Fibroblast of skin of right quadriceps (primary cell): ENCODE measurements around the gene IPO5.

Experiments used
- DNase-seq: peaks from one replicate; pipeline ENCODE4 v3.0.0-alpha.2; 2013

Gene IPO5

GRCh38 chr13:98066636-98067035 lies 113.2 kb downstream of the IPO5 start:
- DNase-seq = no peak

DNA sequence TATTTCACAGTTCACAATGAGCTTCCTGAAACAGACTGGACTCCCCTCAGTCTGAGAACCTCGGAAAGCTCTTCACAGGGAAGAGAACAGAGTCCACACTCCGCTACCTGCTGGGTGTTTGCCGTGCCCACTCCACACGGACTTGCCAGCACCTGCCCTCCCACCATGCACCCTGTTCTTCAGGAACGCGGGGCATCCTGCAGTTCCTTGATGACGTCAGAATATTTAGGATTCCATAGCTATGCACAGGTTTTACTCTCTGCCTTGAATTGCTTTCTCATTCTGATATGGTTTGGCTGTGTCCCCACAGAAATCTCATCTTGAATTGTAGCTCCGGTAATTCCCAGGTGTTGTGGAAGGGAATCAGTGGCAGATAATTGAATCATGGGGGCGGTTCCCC lies 115.0 kb downstream of the IPO5 start:
- DNase-seq = no peak

DNA sequence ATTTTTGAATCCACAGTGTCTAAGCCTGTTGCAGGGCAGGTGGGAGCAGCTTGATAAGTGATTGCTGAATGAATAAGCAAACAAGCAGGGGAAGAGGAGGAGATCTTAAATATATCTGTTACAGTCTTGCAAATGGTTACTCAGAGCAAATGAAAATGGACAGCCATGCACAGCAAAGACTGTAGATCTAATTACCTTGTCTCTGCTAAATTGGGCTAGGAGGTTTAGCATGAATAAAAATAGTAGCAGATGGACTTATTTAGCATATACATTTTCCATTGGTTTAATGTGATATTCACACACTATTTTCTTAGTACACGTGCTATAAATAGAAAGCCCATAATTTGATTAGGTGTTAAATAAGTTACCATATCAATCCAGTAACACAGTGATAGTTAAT lies 116.5 kb downstream of the IPO5 start:
- no peak for DNase-seq

DNA sequence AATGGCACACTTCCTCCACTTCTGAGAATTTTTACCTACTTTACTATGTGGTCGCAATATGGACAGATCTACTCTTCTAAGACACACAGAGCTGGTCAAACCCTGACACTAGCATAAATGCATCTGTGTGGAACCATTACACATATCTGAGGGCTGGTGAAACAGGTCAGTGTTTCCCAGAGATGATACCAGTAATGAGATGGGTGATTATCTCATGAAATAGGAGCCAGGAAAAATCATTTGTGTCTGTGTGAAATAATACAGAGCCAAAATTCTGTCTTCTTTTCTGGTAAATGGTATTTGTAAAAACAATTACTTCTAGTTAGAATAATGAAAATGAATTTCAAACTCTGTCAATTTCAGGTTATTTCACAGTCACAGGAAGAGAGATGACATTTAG lies 117.8 kb downstream of the IPO5 start:
- no peak for DNase-seq

GRCh38 chr13:98072476-98072875 lies 119.0 kb downstream of the IPO5 start:
- no peak for DNase-seq
